HG03025 (cell line): ENCODE measurements around the gene PPP2R5C.

Experiments used
- ATAC-seq: cut with Tn5 transposase; IDR thresholded peaks from one replicate; pipeline ENCODE4 v1.9.1; 2021; ENCODE audit warnings: mild to moderate bottlenecking, moderate library complexity; ENCODE audit not compliant: unreplicated experiment, low FRiP score

Gene PPP2R5C

DNA sequence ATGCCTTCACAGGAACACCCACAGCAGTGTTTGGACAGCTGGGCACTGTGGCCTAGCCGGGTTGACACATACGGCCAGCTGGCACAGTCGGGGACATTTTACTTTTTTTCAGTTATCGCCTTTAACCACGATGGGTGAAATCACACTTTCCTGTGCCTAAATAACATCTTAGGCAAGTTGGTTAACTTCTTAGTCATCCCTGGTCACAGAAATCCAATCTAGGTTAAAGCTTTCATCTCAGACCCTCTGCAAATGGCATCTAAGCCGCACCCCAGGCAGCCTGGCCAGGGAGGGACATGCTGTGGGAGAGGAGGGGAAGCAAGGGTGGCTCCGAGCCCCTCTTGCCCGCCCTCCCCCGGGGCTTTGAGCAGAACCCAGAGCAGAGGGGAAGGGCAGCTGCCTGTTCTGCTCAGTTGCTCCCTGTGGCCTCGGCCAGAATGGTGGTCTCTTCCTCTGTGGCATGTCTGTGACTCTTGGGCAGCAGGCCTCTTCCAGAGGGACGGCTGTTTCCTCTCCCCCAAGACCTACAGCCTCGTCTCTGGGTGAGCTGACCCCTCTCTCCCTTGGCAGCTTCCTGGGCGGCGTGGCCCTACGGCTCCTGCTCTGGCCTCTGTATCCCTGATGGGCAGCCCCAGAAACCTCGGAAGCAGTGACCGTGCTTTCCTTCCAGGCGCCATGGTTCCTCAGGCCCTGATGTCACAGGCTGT lies 117.5 kb downstream of the PPP2R5C start:
- no peak for ATAC-seq

DNA sequence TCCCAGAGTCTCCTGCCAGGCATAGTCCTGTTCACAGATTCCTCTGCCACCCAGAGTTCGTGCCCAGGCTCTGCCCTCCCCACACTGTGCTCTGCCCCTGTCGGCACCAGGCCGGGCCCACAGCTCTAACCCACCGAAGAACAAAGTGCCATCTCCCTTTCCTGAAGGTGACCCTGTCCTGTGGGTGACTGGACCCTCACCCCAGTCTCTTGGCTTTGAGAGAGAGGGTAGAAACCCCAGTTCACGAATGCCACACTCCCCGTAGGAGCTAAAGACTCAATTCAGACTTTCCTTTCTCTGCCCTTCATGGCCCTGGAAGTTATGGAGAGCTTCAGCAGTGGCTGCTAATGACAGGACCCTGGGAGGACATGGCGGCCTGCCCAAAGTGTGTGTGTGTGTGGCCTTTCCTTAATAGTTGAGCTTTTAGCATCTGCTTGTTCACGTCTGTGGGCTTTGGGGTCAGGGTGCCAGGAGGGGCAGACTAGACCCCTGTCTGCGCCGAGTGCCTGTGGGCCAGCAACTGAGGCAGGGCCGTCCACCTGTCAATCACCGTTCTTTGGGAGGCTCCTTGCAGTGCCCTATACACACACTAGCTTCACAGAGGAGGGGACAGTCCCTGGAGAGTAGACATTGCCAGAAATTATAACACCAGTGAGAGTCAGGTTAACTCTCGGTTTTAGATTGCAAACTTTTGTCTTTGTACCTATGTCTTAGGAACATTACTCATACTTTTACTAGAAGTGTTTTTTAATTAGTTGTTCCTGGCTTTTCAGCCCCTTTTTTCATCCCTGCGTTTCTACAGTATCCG lies 118.2 kb downstream of the PPP2R5C start:
- ATAC-seq, result no peak

DNA sequence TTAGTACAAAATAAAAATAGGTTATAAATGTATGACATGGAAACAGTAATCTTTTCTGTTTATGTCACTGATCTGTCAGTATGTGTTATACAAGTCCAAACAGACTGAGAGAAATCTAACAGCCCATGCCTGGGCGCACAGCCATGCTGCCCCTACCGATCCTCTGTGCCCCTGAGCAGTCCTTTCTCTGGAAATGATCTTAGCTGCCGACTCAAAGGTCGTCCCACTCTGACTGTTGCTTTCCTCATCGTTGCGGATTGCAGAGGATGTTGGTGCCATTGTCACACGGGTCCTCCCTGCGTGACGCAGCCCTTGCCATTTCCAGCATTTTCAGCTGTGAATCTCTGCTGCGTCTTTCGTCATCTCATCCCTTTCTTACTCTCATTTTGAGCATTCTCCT lies 119.9 kb downstream of the PPP2R5C start:
- ATAC-seq, result no peak

DNA sequence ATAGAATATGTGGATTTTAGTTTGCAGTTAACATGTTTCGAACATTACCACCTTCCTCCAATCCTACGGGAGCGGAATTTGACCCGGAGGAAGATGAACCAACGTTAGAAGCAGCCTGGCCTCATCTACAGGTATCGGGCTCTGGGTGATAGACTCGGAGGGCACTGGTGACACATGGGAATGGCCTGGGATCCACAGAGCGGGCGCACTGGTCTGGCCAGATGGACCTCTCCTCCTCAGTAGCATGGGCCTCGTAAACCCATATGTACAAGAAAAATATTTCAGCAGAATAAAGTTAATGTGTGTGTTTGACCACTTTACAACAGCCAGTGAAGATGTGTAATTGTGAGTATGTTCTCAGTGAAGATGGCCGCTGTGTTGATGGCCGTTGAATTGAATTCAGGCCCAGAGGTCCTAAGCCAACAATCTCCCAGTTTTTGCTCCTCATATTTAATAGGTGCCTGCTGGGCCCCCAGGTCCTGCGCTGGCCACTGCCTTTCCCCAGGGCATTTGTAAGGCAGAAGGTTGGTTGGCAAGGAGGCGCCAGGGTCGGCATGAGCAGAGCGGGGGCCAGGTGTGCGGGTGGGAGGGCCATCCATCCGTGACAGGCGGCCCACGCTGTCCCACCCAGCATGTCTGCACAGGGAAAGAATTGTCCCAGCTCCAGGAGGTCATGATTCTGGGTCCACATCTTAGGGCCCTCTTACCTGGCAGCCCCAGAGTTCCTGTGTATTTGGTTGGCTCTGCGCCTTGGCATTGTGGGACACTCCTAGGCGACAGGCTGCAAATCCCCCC lies 120.8 kb downstream of the PPP2R5C start:
- no peak for ATAC-seq

DNA sequence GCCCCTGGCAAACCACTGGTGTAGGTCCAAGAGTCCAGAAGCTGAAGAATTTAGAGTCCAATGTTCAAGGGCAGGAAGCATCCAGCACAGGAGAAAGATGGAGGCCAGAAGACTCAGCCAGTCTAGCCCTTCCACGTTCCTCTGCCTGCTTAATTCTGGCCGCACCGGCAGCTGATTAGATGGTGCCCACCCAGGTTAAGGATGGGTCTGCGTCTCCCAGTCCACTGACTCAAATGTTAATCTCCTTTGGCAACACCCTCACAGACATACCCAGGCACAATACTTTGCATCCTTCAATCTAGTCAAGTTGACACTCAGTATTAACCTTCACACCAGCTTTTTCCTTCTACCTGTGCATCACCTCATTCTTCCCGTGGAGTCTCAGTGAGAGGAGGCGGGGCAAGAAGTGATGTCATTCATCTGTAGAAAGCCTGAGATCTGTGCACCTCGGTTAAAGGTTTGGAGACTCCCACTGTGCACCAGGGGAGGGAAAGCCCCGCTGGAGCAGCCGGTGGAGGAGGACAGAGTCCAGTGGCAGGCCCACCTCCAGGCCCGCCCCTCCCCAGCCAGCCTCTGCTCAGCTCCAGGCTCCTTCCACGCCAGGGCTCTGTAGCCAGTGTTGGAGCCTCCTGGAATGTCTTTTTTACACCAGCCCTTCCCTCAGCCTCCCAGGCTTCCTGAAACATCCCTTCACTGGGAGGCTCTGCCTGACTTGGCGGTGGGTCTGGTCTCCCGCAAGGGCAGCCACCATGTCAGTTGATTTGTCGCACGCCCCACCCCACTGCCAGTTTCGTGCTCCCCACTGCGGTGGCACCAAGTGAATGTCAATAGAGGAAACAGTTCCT lies 122.8 kb downstream of the PPP2R5C start:
- no peak for ATAC-seq

DNA sequence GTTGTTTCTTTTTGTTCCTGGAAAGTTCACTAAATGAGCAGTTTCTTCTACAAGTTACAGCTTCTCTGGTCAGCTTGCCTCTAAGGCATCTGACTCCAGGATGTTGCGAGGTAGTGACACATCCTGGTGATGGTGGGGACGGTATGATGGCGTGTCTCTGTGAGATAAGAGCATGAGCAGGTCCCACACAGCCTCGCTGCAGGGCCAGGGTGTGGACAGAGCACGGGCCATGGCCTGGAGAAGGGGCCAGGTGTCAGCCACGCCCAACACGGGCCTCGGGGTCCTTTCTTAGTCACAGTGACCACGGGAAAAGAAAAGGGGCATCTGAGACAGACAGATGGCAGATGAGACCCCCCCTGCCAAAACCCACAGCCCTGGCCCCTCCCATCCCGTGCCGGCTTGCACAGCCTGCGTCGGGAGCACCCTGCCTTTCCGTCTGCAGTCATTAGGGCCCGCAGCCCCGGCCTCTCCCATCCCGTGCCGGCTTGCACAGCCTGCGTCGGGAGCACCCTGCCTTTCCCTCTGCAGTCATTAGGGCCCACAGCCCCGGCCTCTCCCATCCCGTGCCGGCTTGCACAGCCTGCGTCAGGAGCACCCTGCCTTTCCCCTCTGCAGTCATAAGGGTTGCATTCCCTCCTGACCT lies 123.5 kb downstream of the PPP2R5C start:
- no peak for ATAC-seq

DNA sequence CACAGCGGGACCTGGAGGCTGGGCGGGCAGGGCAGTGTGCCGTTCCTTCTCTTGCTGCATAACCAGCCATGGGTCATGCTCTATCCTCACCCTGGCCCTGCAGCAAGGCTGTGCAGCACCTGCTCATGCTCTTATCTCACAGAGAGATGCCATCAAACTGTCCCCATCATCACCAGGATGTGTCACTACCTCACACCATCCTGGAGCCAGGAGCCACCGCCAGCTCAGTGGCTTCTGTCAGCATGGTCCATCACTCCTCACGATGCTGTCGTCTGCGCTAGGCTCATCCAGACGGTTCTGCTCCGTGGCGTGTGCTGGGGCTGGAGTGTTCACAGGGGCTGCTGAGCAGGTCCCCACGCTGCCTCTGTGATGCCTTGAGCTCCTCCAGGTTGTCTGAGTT lies 125.7 kb downstream of the PPP2R5C start:
- no peak for ATAC-seq

DNA sequence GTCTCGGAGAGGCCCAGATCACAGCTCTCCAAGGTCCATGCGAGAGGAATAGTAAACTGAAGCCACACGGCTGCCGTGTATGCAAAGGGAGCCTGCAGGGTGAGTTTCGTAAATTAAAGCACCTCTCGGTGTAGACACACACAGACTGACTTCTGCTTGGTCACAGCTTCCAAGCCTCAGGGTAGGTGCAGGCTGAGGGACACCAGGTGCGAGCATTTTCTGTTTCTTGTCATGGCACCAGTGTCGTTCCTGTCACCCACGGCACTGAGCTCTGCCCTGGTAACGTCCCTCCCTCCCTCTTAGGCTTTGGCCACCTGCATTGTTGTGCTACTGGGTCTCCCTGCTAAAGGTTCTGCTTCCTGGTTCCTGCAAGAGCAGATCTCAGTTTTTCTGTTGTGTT lies 126.7 kb downstream of the PPP2R5C start:
- no peak for ATAC-seq

DNA sequence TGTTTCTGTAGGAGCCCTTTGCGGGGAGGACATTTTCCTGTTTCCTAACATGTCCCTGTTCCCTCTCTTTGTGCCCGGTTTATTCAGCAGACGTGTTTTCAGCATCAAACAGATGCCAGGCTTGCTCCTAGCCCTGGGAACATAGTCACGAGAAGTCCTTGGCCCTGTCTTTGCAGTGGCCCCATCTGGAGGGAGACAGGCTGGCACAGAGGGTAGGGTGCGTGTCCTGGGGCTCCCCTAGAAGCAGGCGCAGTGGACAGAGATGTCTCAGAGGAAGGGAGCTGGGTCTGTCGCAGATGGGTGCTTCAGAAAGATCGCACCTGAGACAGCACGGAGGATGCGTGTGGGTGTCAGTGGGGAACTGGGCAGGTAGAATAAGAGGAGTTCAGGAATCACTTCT lies 127.9 kb downstream of the PPP2R5C start:
- no peak for ATAC-seq

DNA sequence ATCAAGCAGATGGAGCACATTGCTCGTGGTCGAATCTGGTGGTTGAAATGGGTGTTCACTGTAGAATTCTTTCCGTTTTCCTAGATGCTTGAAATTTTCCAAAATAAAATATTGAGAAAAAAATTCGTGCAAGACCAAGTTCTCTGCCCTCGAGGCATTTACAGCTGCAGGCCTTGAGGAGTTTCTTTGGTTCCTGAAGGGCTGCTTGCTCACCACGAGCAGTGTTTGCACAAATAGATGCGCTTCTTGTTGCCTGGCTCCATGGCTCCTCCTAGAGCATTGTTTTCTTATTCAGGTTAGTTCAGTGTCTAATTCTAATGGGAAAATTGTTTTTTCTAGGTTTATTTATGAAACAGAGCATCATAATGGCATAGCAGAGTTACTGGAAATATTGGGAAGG lies 128.4 kb downstream of the PPP2R5C start:
- no peak for ATAC-seq

DNA sequence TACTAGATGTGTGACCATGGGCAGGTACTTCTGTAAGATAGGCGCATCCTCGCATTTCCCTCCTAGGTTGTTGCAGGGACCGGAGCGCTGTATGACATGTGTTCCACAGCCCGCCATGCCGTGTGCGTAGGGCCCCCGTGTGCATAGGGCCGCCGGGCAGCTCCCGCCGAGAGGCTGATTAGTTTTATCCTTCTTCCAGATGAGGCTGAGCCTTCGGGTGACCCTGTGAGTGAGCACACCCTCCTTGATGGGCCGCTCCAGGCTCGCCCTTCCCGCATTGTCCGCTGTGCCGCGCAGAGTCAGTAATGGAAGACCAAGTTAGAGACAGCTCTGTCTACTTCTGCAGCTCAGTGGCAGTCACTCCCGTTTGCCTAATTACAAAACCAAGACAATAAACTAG lies 130.0 kb downstream of the PPP2R5C start:
- ATAC-seq, result no peak

DNA sequence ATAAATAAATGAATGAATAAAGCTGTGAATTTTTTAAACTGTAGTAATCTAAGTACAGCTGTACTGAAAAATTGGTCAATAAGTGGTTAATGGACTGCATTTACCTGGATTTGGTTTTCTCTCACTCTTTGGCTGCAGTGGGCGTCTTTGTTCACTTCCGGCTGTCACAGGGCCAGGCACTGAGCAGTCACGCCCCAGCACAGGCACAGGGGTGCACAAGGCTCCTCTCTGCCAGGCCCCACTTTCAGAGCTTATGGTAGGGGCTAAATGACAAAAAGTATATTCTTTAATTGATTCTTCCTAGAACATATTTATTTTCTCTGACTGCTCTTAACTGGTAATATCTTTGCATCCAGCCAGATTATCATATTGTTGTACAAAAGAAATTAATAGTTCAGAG lies 132.2 kb downstream of the PPP2R5C start:
- ATAC-seq, result no peak

DNA sequence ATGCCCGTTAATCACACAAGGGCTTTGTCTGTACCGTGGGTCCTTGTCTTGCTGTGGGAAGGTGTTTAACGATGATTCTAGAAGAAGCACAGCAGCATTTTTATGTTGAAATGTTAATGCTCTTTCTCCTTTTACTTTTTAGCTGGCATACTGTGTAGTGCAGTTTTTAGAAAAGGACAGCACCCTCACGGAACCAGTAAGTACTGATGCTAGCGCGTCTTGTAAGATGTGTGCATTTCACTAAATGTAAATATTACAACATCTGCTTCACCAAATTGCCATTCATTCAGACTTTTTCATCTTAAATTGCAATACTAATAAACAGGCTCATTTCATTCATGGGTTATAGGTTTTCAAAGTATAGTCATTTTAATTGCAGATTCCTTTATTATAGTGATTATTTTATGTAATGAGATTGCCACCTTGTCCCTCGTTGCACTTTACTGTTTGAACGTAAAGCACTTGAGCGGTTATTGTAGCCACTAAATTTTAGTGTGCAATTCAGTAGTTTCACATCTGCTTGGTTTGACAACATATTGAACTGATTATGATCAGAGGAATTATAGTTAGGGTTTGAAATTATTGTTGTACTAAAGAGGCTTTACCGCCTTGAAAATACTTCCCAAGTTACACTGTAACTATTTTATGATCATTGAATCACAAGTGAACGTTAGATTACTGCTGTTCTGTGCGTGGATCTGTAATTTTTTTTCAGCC lies 133.0 kb downstream of the PPP2R5C start:
- no peak for ATAC-seq

DNA sequence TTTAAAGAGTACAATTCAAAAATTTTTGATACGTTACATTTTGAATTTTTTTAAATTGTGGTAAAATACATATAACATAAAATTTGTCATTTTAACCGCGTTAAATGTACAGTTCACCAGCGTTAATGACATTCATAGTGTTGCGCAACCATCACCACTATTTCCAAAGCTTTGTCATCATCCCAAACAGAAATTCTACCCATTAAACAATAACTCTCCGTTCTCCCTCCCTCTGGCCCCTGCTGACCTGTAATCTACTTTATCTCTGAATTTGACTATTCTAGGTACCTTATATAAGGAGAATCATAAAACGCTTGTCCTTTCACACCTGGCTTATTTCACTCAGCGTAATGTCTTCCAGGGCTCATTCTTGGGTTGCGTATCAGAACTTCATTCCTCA lies 133.7 kb downstream of the PPP2R5C start:
- no peak for ATAC-seq

DNA sequence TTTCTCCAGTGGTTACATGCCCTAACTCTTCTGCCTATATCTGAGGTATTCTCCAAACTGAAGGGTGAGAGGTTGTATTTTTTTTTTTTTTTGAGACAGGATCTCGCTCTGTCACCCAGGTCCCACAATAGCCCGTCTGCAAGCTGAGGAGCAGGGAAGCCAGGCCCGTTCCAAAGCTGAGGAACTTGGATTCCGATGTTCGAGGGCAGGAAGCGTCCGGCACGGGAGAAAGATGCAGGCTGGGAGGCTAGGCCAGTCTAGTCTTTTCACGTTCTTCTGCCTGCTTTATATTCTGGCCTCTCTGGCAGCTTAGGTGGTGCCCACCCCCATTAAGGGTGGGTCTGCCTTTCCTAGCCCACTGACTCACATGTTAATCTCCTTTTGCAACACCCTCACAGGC lies 135.8 kb downstream of the PPP2R5C start:
- no peak for ATAC-seq

DNA sequence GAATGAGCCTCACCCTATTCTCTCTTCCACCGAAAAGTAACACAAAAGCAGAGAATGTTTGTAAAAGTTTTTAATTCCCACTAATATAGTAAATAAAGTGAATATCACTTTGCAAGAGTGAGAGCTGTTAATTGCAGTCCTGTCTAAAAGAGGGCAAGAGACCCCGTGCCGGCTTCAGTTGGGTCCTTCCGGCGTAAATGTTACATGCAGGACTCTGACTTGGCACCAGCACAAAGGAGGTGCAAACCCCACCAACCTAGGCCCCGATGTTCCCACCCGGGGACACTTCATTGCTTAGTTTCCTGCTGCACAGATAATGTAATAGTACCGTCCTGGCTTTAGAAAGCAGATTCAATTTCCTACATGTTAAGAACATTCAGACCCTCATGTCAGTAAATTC lies 136.9 kb downstream of the PPP2R5C start:
- no peak for ATAC-seq

DNA sequence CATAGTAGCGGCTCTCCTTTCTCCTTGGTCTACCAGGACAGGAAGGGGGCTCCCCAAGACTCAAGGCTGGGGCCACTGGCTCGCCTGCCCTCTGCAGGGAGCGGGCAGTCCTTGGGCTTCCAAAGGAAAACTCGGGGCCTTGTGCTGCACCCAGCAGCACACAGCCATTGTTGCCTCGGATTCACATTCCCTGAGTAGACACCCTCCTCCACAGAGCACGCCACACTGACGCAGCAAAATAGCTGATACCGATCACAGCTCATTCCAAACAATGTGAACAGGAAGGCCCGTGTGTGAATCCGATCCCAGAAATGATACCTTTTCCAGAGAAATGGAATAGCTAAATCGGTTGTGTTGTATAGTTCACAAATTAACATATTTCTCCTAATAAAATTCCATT lies 137.8 kb downstream of the PPP2R5C start:
- no peak for ATAC-seq

DNA sequence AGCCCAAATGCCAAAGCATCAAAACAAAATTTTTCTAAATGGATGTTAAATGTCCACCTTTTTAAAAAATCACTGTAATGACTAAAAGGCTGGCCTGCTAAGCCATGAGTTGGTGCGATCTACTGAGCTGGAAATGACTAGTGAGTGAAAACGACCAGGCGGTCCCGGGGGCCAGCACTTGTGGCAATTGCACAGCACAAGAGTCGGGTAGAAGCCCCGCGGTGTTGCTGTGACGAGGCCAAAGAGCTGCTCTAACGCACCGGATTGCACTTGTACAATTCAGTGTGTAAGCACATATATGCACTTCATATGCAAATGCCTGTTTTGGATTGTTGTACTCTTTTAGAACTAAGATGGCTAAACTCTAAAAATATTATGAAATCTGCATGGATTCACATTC lies 138.7 kb downstream of the PPP2R5C start:
- ATAC-seq, result no peak

DNA sequence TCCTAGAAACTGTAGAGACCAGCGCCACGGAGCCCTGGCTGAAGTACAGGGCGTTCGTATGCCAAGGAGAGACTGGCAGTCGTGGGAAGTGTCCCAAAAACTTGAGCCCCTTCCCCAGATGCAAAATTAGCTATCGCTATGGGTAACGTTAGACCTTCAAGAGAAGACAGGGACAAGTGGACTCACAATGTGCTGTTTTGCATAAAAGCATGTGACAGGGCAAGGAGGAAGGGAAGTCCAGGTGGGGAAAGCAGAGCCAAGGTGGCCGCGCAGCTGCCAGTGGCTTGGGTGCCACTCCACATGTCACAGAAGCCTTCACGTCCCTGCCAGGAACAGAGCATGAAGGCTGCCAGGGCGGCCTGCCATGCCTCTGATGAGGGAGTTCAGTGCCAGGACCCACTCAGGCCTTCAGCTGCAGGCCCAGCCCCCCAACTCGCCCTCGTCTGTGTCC lies 141.6 kb downstream of the PPP2R5C start:
- no peak for ATAC-seq
